GM19099 (cell line): ENCODE data around the gene TEX9.

Experiments
- POLR2A ChIP-seq: IDR thresholded peaks from 3 replicates; pipeline ENCODE4 v1.6.1; 2011; ENCODE audit warnings: low read depth; ENCODE audit not compliant: insufficient read length; ENCODE audit errors: extremely low read depth

Gene TEX9

GRCh38 chr15:56425976-56426375 is 60.8 kb downstream of the TEX9 start:
- TF ChIP-seq POLR2A: no peak

GRCh38 chr15:56428821-56429458 is 63.7 kb downstream of the TEX9 start:
- no peak for TF ChIP-seq POLR2A

- TF ChIP-seq POLR2A: no peak
These were observed 67.1 kb downstream of the TEX9 start for GRCh38 chr15:56432304-56432703.

- no peak for TF ChIP-seq POLR2A
These were observed 75.1 kb downstream of the TEX9 start for GRCh38 chr15:56440214-56440770.

- no peak for TF ChIP-seq POLR2A
These were observed 77.1 kb downstream of the TEX9 start for GRCh38 chr15:56442354-56442753.

GRCh38 chr15:56445746-56446145 is 80.5 kb downstream of the TEX9 start:
- no peak for TF ChIP-seq POLR2A

- TF ChIP-seq POLR2A: no peak
These were observed 89.6 kb downstream of the TEX9 start for GRCh38 chr15:56454836-56455235.

- TF ChIP-seq POLR2A: no peak
These were observed 91.0 kb downstream of the TEX9 start for GRCh38 chr15:56456229-56456628.

- TF ChIP-seq POLR2A: no peak
These were observed 93.9 kb downstream of the TEX9 start for GRCh38 chr15:56459096-56459495.

- TF ChIP-seq POLR2A: no peak
These were observed 94.8 kb downstream of the TEX9 start for GRCh38 chr15:56460071-56460470.

- TF ChIP-seq POLR2A: no peak
These were observed 95.7 kb downstream of the TEX9 start for GRCh38 chr15:56460947-56461346.

- peak; percentile 72 for TF ChIP-seq POLR2A
These were observed 99.8 kb downstream of the TEX9 start, which contains the start of gene MNS1 for GRCh38 chr15:56464893-56465520. Gene MNS1 (minus strand): TSS chr15:56465137. CDS start chr15:56464972, 165 bp downstream.

GRCh38 chr15:56467616-56468015 is 102.4 kb downstream of the TEX9 start:
- no peak for TF ChIP-seq POLR2A

GRCh38 chr15:56468401-56468800 is 103.2 kb downstream of the TEX9 start:
- TF ChIP-seq POLR2A: no peak

- no peak for TF ChIP-seq POLR2A
These were observed 104.3 kb downstream of the TEX9 start for GRCh38 chr15:56469483-56469882.

GRCh38 chr15:56471440-56472069 is 106.3 kb downstream of the TEX9 start:
- TF ChIP-seq POLR2A: no peak
